Measurements from ENCODE around the gene AHI1.

The AHI1 gene

DNA sequence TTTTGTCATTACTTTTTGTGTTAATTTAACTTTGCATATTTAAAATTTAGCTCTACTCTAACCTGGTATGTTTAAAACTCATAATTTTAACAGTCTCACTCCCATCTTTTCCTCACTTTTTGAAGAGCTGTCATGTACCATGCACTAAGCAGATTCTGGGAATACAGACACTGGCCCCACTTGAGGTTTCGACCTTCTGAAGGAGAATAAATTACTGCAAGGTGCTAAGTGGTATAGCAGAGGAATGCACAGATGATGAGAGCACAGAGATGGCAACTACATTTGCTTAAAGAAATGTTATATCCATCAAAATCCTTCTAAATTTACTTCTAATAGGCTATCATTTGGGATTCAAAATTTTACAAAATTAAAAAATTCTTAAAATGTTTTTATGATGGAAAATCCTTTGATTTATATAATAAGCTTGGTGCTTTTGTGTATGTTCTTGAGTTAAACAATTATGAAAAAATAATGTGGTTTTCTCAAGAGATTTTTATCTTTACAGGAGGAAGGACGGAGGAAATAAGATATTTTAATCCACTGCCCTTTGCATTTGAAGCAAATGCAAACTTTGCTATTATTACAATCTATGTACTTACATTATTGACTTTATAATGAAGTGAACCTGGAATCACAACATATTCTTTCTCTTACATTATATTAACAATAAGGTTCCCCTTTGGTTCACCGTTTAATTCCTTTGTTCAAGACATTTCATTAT lies 79.3 kb downstream of the AHI1 start:
- no peaks in the 10 kb centered on the region for H3K4me1 ChIP-seq (ENCODE audit: control insufficient read depth, insufficient read depth, low read length, poor library complexity, severe bottlenecking)
- H3K36me3 ChIP-seq (ENCODE audit: control insufficient read depth, insufficient read depth, low read length) = no peaks in the 10 kb centered on the region
- no peaks in the 10 kb centered on the region for H3K9me3 ChIP-seq (ENCODE audit: control insufficient read depth, low read length)
- no CpG with 5 or more reads among the region's 3 CpGs for WGBS, 2 experiments (ENCODE audit: insufficient coverage in 2 of 2)
- H3K27ac ChIP-seq (ENCODE audit: low read depth, low read length, severe bottlenecking) = no peak overlapping the region
- no peak overlapping the region for H3K4me3 ChIP-seq (ENCODE audit: extremely low read depth, insufficient read depth, low read length, poor library complexity, severe bottlenecking)

DNA sequence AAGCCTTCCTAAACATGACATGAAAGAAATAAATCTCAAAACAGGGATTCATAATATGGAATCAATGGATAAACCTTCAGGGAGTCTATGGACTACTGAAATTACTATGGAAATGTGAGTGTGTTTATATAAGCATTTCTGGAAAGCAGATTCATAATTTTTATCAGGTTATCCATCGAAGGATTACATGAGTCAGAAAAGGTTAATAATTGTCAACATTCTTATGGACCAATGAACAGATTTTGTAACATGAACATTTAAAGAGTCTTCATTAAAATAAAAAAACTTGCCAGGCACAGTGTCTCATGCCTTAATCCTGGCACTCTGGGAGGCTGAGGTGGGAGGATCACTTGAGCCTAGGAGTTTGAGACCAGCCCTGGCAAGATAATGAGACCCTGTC lies 84.8 kb downstream of the AHI1 start:
- Histone ChIP-seq H3K36me3 (ENCODE audit: control insufficient read depth, insufficient read depth, low read length) (peaks cover 3% of the 10 kb centered on the region), H3K27ac (ENCODE audit: low read depth, low read length, severe bottlenecking) (no peak overlapping the region), H3K4me1 (ENCODE audit: control insufficient read depth, insufficient read depth, low read length, poor library complexity, severe bottlenecking) (no peaks in the 10 kb centered on the region), H3K4me3 (ENCODE audit: extremely low read depth, insufficient read depth, low read length, poor library complexity, severe bottlenecking) (no peak overlapping the region), H3K9me3 (ENCODE audit: control insufficient read depth, low read length) (no peaks in the 10 kb centered on the region)
- 83% methylated on average over 1 of the region's 1 CpG; no CpG with 5 or more reads in 1 of the 2 experiments for WGBS, 2 experiments (ENCODE audit: insufficient coverage in 2 of 2)

DNA sequence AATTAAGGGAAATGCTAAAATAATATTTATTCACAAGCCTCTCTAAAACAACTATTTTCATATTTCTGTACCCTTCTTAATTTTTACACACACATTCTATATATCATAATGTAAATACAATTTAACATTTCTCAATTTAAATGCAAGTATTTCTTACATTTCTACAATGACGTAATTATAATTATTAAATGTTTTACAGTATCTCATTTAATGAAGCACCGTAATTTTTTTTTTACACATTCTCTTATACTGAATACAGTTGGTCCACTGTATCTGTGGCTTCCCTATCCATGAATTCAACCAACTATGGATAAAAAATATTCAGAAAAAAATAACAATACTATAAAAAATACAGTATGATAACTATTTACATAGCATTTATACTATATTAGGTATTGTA lies 85.7 kb downstream of the AHI1 start:
- Histone ChIP-seq H3K4me1 (ENCODE audit: control insufficient read depth, insufficient read depth, low read length, poor library complexity, severe bottlenecking) (no peaks in the 10 kb centered on the region), H3K4me3 (ENCODE audit: extremely low read depth, insufficient read depth, low read length, poor library complexity, severe bottlenecking) (no peak overlapping the region), H3K9me3 (ENCODE audit: control insufficient read depth, low read length) (no peaks in the 10 kb centered on the region), H3K27ac (ENCODE audit: low read depth, low read length, severe bottlenecking) (no peak overlapping the region), H3K36me3 (ENCODE audit: control insufficient read depth, insufficient read depth, low read length) (peaks cover 3% of the 10 kb centered on the region)
- no CpG with 5 or more reads among the region's 2 CpGs for WGBS, 2 experiments (ENCODE audit: insufficient coverage in 2 of 2)

DNA sequence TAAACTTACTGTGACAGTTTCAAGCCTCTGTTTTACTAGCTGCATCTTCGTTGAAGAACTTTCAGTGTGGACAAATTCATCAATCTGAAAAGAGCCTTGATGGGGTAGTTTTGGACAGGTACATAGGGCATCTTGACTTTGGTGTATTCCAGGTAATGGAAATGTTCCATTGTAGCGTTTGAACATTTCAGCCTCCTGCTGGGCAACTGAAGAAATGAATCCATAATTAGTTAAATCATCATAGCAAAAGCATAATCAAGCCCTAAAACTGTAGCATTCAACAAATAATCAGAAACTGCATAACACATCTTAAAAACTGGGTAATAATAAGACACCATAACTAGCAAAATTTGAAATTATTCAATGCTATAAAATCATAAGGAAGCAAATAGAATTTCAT lies 86.2 kb downstream of the AHI1 start:
- no peak overlapping the region for H3K27ac ChIP-seq (ENCODE audit: low read depth, low read length, severe bottlenecking)
- no peaks in the 10 kb centered on the region for H3K4me1 ChIP-seq (ENCODE audit: control insufficient read depth, insufficient read depth, low read length, poor library complexity, severe bottlenecking)
- 80% methylated on average over 1 of the region's 2 CpGs; no CpG with 5 or more reads in 1 of the 2 experiments for WGBS, 2 experiments (ENCODE audit: insufficient coverage in 2 of 2)
- H3K36me3 ChIP-seq (ENCODE audit: control insufficient read depth, insufficient read depth, low read length) = peaks cover 3% of the 10 kb centered on the region
- H3K9me3 ChIP-seq (ENCODE audit: control insufficient read depth, low read length) = no peaks in the 10 kb centered on the region
- H3K4me3 ChIP-seq (ENCODE audit: extremely low read depth, insufficient read depth, low read length, poor library complexity, severe bottlenecking) = no peak overlapping the region

DNA sequence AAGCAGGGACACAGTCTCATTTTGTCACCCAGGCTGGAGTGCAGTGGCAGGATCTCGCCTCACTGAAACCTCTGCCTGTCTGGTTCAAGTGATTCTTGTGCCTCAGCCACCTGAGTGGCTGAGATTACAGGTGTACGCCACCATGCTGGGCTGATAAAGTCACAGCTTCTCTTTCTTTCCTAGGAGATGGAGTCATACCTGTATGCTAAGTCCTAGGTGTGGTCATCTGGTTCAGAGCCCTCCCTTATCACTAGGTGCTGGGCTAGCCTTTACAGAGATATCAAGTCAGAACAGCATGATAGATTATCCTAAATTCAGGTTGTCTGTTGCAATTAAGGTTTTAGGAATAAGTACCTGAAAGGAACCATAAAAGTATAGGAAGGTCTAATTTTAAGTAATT lies 86.7 kb downstream of the AHI1 start:
- H3K4me1 ChIP-seq (ENCODE audit: control insufficient read depth, insufficient read depth, low read length, poor library complexity, severe bottlenecking) = no peaks in the 10 kb centered on the region
- no peak overlapping the region for H3K27ac ChIP-seq (ENCODE audit: low read depth, low read length, severe bottlenecking)
- H3K4me3 ChIP-seq (ENCODE audit: extremely low read depth, insufficient read depth, low read length, poor library complexity, severe bottlenecking) = no peak overlapping the region
- peaks cover 3% of the 10 kb centered on the region for H3K36me3 ChIP-seq (ENCODE audit: control insufficient read depth, insufficient read depth, low read length)
- no peaks in the 10 kb centered on the region for H3K9me3 ChIP-seq (ENCODE audit: control insufficient read depth, low read length)
- 83% methylated on average over 1 to 2 of the region's 2 CpGs for WGBS, 2 experiments (ENCODE audit: insufficient coverage in 2 of 2)

DNA sequence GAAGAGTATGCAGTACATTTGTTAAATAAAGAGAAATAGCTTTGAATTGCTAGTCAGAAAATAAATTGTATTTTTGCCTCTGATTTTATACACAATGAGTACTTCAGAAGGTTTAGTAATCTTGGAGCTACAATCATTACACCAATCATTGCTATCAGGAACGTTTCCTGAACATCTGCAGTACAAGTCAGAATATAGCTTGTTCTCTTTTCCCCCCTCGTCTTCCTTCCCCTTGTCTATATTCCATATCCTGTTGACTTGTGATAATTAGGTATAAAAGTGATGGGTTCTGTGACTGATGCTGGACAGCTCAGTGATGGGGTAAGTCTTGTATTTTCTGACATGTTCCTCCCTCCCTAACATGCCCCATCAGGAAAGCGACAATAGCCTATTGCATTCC lies 94.0 kb downstream of the AHI1 start:
- H3K4me3 ChIP-seq (ENCODE audit: extremely low read depth, insufficient read depth, low read length, poor library complexity, severe bottlenecking) = no peak overlapping the region
- no peaks in the 10 kb centered on the region for H3K9me3 ChIP-seq (ENCODE audit: control insufficient read depth, low read length)
- H3K36me3 ChIP-seq (ENCODE audit: control insufficient read depth, insufficient read depth, low read length) = no peaks in the 10 kb centered on the region
- 100% methylated on average over 1 of the region's 3 CpGs; no CpG with 5 or more reads in 1 of the 2 experiments for WGBS, 2 experiments (ENCODE audit: insufficient coverage in 2 of 2)
- H3K27ac ChIP-seq (ENCODE audit: low read depth, low read length, severe bottlenecking) = no peak overlapping the region
- H3K4me1 ChIP-seq (ENCODE audit: control insufficient read depth, insufficient read depth, low read length, poor library complexity, severe bottlenecking) = no peaks in the 10 kb centered on the region

DNA sequence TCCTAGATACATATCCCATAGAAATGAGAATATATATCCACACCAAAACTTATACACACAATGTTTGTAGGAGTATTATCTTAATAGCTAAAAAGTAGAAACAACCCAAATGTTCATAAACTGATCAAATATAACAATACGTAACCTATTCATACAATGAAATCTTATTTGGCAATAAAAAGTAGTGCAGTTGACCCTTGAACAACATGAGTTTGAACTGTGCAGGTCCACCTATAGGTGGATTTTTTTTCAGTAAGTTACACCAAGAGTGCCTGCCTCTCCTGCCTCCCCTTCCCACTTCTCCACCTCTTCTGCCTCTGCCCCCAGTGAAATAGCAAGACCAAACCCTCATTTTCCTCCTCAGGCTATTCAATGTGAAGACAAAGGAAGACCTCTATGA lies 95.2 kb downstream of the AHI1 start:
- no peak overlapping the region for H3K27ac ChIP-seq (ENCODE audit: low read depth, low read length, severe bottlenecking)
- no peaks in the 10 kb centered on the region for H3K9me3 ChIP-seq (ENCODE audit: control insufficient read depth, low read length)
- no peaks in the 10 kb centered on the region for H3K36me3 ChIP-seq (ENCODE audit: control insufficient read depth, insufficient read depth, low read length)
- WGBS, 2 experiments (ENCODE audit: insufficient coverage in 2 of 2) = no CpG with 5 or more reads among the region's 1 CpG
- no peak overlapping the region for H3K4me3 ChIP-seq (ENCODE audit: extremely low read depth, insufficient read depth, low read length, poor library complexity, severe bottlenecking)
- no peaks in the 10 kb centered on the region for H3K4me1 ChIP-seq (ENCODE audit: control insufficient read depth, insufficient read depth, low read length, poor library complexity, severe bottlenecking)

DNA sequence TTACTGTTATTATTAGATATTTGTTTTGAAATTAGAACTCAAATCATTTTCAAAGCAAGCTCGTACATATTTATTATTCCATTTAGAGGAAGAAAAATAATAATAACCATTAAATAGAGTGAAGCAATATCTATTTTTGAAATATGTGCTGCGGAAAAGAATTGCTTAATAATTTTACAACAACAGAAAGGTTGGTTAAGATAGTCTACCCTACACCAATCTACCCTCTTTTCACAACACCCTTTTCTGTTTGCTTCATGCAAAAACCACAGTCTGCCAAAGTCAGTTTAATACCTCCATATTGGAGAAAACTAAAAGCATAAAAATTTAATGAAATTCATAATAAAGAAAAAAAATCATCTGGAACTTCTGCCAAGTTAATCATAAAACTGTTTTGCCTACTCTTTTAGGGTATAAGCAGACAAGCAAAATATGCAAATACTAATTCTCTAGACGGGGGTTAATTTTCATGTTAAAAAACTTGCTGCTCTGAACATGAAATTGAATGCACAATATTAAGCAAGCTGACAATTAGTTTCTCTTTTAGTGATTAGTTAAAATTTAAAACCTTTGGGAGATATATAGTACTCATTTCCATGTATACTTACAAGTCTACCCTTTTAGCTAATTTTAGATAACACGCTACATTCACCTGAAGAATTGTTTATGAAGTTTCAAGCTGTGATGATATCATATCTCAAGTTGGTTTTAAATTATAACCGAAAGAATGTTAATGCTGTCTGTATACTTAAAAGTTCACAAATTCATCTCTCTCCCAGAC lies 100.2 kb downstream of the AHI1 start:
- no peaks in the 10 kb centered on the region for H3K36me3 ChIP-seq (ENCODE audit: control insufficient read depth, insufficient read depth, low read length)
- H3K9me3 ChIP-seq (ENCODE audit: control insufficient read depth, low read length) = no peaks in the 10 kb centered on the region
- no CpG with 5 or more reads among the region's 5 CpGs for WGBS, 2 experiments (ENCODE audit: insufficient coverage in 2 of 2)
- no peak overlapping the region for H3K4me3 ChIP-seq (ENCODE audit: extremely low read depth, insufficient read depth, low read length, poor library complexity, severe bottlenecking)
- H3K4me1 ChIP-seq (ENCODE audit: control insufficient read depth, insufficient read depth, low read length, poor library complexity, severe bottlenecking) = no peaks in the 10 kb centered on the region
- no peak overlapping the region for H3K27ac ChIP-seq (ENCODE audit: low read depth, low read length, severe bottlenecking)

DNA sequence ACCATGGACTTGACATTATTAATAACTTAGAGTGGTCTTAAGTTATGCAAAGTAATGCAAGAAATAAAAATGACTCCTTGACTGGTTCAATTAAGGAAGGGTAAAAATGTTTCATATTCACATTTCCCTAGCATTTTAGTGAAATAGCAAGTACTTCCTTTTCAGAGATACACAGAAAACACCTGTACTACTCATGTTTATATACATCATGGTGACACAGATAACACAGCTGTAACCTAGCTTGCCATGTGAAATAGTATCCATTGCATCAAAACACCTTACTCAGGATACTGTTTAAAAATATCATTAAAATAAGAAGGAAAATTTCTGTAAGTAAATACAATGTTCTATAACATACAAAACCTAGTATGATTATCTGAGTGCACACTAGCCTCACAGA lies 102.4 kb downstream of the AHI1 start:
- no peaks in the 10 kb centered on the region for H3K9me3 ChIP-seq (ENCODE audit: control insufficient read depth, low read length)
- no peak overlapping the region for H3K4me3 ChIP-seq (ENCODE audit: extremely low read depth, insufficient read depth, low read length, poor library complexity, severe bottlenecking)
- H3K27ac ChIP-seq (ENCODE audit: low read depth, low read length, severe bottlenecking) = no peak overlapping the region
- no peaks in the 10 kb centered on the region for H3K4me1 ChIP-seq (ENCODE audit: control insufficient read depth, insufficient read depth, low read length, poor library complexity, severe bottlenecking)
- H3K36me3 ChIP-seq (ENCODE audit: control insufficient read depth, insufficient read depth, low read length) = no peaks in the 10 kb centered on the region

DNA sequence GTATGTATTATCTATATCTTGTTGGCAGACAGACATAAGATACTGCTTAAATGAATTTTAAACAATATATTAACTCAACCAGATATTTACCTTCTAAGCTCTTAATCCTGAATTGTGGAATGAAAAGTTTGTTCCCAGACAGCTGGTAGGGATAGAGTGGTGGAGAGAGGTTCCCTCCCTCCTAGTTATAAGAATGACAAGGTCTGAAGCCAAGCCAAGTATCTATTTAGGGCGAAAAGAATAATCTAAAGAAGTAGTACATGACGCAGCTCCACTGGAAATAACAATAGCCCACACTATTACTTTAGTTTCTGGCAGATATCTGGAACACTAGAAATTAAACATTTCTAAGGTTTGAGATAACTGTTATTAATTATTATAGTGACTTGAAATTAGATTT lies 104.3 kb downstream of the AHI1 start:
- no peaks in the 10 kb centered on the region for H3K36me3 ChIP-seq (ENCODE audit: control insufficient read depth, insufficient read depth, low read length)
- no peak overlapping the region for H3K4me3 ChIP-seq (ENCODE audit: extremely low read depth, insufficient read depth, low read length, poor library complexity, severe bottlenecking)
- H3K27ac ChIP-seq (ENCODE audit: low read depth, low read length, severe bottlenecking) = no peak overlapping the region
- no CpG with 5 or more reads among the region's 2 CpGs for WGBS, 2 experiments (ENCODE audit: insufficient coverage in 2 of 2)
- no peaks in the 10 kb centered on the region for H3K9me3 ChIP-seq (ENCODE audit: control insufficient read depth, low read length)
- H3K4me1 ChIP-seq (ENCODE audit: control insufficient read depth, insufficient read depth, low read length, poor library complexity, severe bottlenecking) = no peaks in the 10 kb centered on the region

DNA sequence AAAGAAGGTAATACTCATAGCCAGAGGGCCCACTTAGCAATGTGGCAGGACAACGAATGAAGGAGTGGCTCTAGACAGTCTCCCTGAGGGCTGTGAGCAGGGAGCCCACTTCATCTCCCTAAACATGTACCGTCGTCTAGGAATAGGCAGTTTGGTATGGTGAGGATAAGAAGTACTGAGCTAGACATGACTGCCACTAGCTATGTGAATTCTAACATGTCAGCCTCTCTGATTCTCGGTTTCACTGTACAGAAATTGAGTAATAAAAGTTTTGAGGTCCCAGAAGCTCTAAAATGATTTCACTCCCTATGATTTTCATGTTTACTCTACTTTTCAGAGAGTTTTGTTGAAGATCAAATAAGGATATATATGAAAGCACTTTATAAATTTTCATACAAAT lies 107.1 kb downstream of the AHI1 start:
- H3K4me1 ChIP-seq (ENCODE audit: control insufficient read depth, insufficient read depth, low read length, poor library complexity, severe bottlenecking) = no peaks in the 10 kb centered on the region
- H3K4me3 ChIP-seq (ENCODE audit: extremely low read depth, insufficient read depth, low read length, poor library complexity, severe bottlenecking) = no peak overlapping the region
- no peaks in the 10 kb centered on the region for H3K9me3 ChIP-seq (ENCODE audit: control insufficient read depth, low read length)
- no peak overlapping the region for H3K27ac ChIP-seq (ENCODE audit: low read depth, low read length, severe bottlenecking)
- no peaks in the 10 kb centered on the region for H3K36me3 ChIP-seq (ENCODE audit: control insufficient read depth, insufficient read depth, low read length)
- WGBS, 2 experiments (ENCODE audit: insufficient coverage in 2 of 2) = 92 to 100% methylated on average over 1 to 2 of the region's 4 CpGs

Data from mesodermal cell (in vitro differentiated cells).